OCI-LY7 (cell line): Measurements from ENCODE around the gene C16orf95. TPM values are rescaled to one million over a fixed set of nuclear protein-coding genes. Genes with fewer than 3 reads are reported as not detected.

ENCODE experiments used
- BruUV-seq: library from RNA; stranded (reverse); fragments of 400-500 nt; replicated peaks from 2 replicates; lab custom pipeline; 2021; lab: Mats Ljungman, UMichigan
- CTCF ChIA-PET: fragments of 300-600 bp; sonication (Branson Sonifier 250); formaldehyde crosslinking; loops from one replicate; lab custom pipeline; 2022; ENCODE audit warnings: antibody characterized with exemption; ENCODE audit not compliant: unreplicated experiment; lab: Charles Lee
- POLR2A ChIA-PET: fragments of 300-600 bp; sonication (Branson Sonifier 250); formaldehyde crosslinking; loops from one replicate; lab custom pipeline; 2022; ENCODE audit warnings: antibody characterized with exemption; lab: Charles Lee
- DNase-seq: peaks from one replicate; pipeline ENCODE4 v3.0.0-alpha.2; 2015; ENCODE audit warnings: low spot score
- H2AFZ ChIP-seq: fragments of 200-600 bp; sonication (generic), shearing (Covaris generic); 2 replicates; pipeline ENCODE4 v1.6.1; 2014; ENCODE audit warnings: mild to moderate bottlenecking, antibody characterized with exemption, low read length, moderate library complexity
- H3K27ac ChIP-seq: fragments of 200-600 bp; sonication (generic); 2 replicates; pipeline ENCODE4 v1.5.1; 2014; ENCODE audit warnings: mixed run types, low read depth, mild to moderate bottlenecking, moderate library complexity, low read length, inconsistent platforms; ENCODE audit not compliant: poor library complexity, severe bottlenecking
- H3K36me3 ChIP-seq: fragments of 200-600 bp; sonication (generic); 2 replicates; pipeline ENCODE4 v1.6.1; 2014; ENCODE audit warnings: mild to moderate bottlenecking, antibody characterized with exemption, low read length, moderate library complexity, mixed read lengths; ENCODE audit not compliant: insufficient read depth
- H3K4me1 ChIP-seq: fragments of 200-600 bp; sonication (generic); 2 replicates; pipeline ENCODE4 v1.5.1; 2014; ENCODE audit warnings: mild to moderate bottlenecking, low read length; ENCODE audit not compliant: insufficient read depth, poor library complexity, severe bottlenecking
- H3K4me2 ChIP-seq: fragments of 200-600 bp; sonication (generic); 2 replicates; pipeline ENCODE4 v1.6.1; 2014; ENCODE audit warnings: mild to moderate bottlenecking, low read length
- H3K4me3 ChIP-seq: fragments of 200-600 bp; sonication (generic); 2 replicates; pipeline ENCODE4 v1.5.1; 2014; ENCODE audit warnings: mild to moderate bottlenecking, low read depth, low read length; ENCODE audit not compliant: poor library complexity, severe bottlenecking
- H3K79me2 ChIP-seq: fragments of 200-600 bp; sonication (generic); 2 replicates; pipeline ENCODE4 v1.6.1; 2016; ENCODE audit warnings: low read depth, mild to moderate bottlenecking, low read length, moderate library complexity, mixed read lengths; ENCODE audit not compliant: insufficient read depth
- H3K9me2 ChIP-seq: fragments of 200-600 bp; sonication (generic); 2 replicates; pipeline ENCODE4 v1.6.1; 2016; ENCODE audit warnings: mild to moderate bottlenecking, low read length, mixed read lengths; ENCODE audit not compliant: insufficient read depth
- H3K9me3 ChIP-seq: fragments of 200-600 bp; sonication (generic); 2 replicates; pipeline ENCODE4 v1.6.1; 2014; ENCODE audit warnings: mild to moderate bottlenecking, mixed run types, low read length, mixed read lengths
- H4K20me1 ChIP-seq: fragments of 200-600 bp; sonication (generic); 2 replicates; pipeline ENCODE4 v1.6.1; 2014; ENCODE audit warnings: mild to moderate bottlenecking, antibody characterized with exemption, low read length, moderate library complexity, mixed read lengths; ENCODE audit not compliant: insufficient read depth
- EZH2phosphoT487 ChIP-seq: fragments of 200-600 bp; sonication (generic); IDR thresholded peaks from 2 replicates; pipeline ENCODE4 v1.6.1; 2018; ENCODE audit warnings: low read depth, borderline replicate concordance, mild to moderate bottlenecking, mixed run types, antibody characterized with exemption, low read length, moderate library complexity, mixed read lengths
- intact Hi-C: fragments of 100-400 bp; cut with micrococcal nuclease; formaldehyde crosslinking; loops from one replicate; pipeline ENCODE4 v1.10.0; 2022; ENCODE audit not compliant: unreplicated experiment
- total RNA-seq, 2 experiments: library from RNA; depleted of rRNA in 1 of 2; stranded (reverse); fragments of >200 nt in 1 of 2; shearing (Covaris generic) in 1 of 2; gene quantifications; 2 replicates each; pipeline ENCODE4 v1.2.3, GENCODE V29; 2014 to 2022
- TF ChIP-seq, protein P1 (sequence below): fragments of 200-600 bp; sonication (generic); conservative IDR thresholded peaks from 2 replicates; pipeline ENCODE4 v1.5.1; 2014; ENCODE audit warnings: mild to moderate bottlenecking, antibody characterized with exemption, low read length, moderate library complexity, mixed read lengths

Gene C16orf95
- total RNA-seq, 2 experiments from 2014 or later: 8.5 to 22.1 TPM

DNA sequence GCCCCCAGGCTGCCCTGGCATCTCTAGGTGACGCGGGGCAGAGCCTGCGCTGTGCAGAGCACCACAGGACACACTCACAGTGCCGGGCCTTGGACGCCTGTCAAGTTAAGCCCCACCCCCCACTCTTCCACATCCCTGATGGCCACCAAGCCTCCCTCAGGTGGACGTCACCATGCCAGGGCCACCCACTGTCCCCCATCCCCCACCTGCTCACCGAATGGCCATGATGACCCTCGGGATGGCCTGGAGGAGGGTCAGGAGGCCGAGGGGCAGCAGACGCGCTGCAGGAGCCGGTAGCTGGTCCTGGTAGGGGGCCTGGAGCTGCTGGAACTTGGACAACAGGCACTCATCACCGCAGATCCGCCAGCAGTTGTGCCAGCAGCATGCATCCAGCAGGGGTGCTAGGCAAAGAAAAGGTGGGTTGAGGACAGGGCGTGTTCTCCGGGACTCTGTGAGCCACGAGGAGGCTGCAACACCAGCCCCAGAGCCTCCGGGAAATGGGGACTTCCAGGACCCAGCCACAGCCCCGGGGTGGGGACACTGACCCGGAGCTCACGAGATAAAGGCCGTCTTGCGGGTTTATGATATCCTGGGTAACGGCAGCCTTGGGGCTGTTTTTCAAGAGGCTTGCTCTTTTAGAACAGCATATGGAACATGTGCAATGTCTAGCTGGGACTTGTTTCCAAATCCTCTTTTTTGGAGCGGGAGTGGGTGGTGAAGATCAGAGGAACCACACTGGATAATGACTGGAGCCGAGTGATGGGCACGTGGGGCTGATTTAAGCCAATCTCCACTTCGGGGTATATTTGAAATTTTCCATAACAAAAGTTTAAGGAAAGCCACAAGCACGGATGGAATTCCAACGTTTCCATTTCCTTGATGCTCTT is 11.4 kb downstream of the C16orf95 start:
- Histone ChIP-seq H3K4me2 (no peak overlapping the region), H3K9me3 (no peaks in the 10 kb centered on the region), H3K4me3 (no peak overlapping the region), H3K27ac (no peak overlapping the region), H3K9me2 (no peaks in the 10 kb centered on the region), H3K36me3 (no peaks in the 10 kb centered on the region; the same call in 1 of the 2 replicates), H3K79me2 (no peaks in the 10 kb centered on the region), H4K20me1 (no peaks in the 10 kb centered on the region), H2AFZ (no peak overlapping the region), H3K4me1 (peaks cover 19% of the 10 kb centered on the region)
- TF ChIP-seq, protein P1, sequence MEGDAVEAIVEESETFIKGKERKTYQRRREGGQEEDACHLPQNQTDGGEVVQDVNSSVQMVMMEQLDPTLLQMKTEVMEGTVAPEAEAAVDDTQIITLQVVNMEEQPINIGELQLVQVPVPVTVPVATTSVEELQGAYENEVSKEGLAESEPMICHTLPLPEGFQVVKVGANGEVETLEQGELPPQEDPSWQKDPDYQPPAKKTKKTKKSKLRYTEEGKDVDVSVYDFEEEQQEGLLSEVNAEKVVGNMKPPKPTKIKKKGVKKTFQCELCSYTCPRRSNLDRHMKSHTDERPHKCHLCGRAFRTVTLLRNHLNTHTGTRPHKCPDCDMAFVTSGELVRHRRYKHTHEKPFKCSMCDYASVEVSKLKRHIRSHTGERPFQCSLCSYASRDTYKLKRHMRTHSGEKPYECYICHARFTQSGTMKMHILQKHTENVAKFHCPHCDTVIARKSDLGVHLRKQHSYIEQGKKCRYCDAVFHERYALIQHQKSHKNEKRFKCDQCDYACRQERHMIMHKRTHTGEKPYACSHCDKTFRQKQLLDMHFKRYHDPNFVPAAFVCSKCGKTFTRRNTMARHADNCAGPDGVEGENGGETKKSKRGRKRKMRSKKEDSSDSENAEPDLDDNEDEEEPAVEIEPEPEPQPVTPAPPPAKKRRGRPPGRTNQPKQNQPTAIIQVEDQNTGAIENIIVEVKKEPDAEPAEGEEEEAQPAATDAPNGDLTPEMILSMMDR: no peak
- TF ChIP-seq EZH2phosphoT487: no peak
- ChIA-PET POLR2A (no interaction called here), CTCF (no interaction called here)
- intact Hi-C loops: no loop called here
- no peak for DNase-seq
- BruUV-seq: no TSS peak

DNA sequence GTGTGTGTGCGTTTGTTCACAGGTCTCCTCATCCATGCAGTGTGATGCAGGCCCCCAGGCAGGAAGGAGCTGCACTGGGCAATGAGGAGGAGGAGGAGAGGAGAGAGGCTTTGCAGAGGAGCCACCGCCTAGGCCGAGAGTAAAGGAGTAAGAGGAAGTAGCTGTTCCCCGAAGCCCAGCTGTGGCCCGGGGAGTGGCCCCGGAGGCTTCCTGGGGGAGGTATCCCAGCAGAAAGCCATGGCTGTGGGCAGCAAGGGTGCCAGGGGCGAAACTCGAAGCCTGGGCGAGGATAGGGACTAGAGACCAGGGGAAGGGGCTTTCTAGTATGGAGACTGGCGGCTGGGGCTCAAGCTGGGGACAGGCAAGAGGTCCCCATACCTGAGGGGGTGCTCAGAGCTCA is 12.2 kb downstream of the C16orf95 start:
- POLR2A ChIA-PET: interaction anchor here (0.7 kb wide), 1 partner anchor 234 kb away, joined by 4 read pairs; no protein-coding TSS in a partner anchor

More for the DNA sequence above, 12.2 kb downstream of the C16orf95 start:
- no peak overlapping the region for H3K4me3 ChIP-seq
- H3K4me1 ChIP-seq: peaks cover 19% of the 10 kb centered on the region
- no peaks in the 10 kb centered on the region; the same call in 1 of the 2 replicates for H3K36me3 ChIP-seq
- H3K27ac ChIP-seq: no peak overlapping the region
- TF ChIP-seq EZH2phosphoT487: no peak
- TF ChIP-seq, protein P1: no peak
- no peak overlapping the region for H2AFZ ChIP-seq
- intact Hi-C loops: no loop called here
- BruUV-seq: no TSS peak
- no peaks in the 10 kb centered on the region for H4K20me1 ChIP-seq
- no peak overlapping the region for H3K4me2 ChIP-seq
- H3K79me2 ChIP-seq: no peaks in the 10 kb centered on the region
- H3K9me2 ChIP-seq: no peaks in the 10 kb centered on the region
- CTCF ChIA-PET: no interaction called here
- no peak for DNase-seq
- no peaks in the 10 kb centered on the region for H3K9me3 ChIP-seq
